ENCODE results near the gene CRIP3. TPM values are rescaled to one million over a fixed set of nuclear protein-coding genes. Genes with fewer than 3 reads are reported as not detected.

The CRIP3 gene
- total and polyA plus RNA-seq, 2 donors (not counting 3 experiments of a cell fraction or from before 2014, with no cell fraction given): not detected

GRCh38 chr6:43271103-43271815 is 37.4 kb downstream of the CRIP3 start:
- BruUV-seq (replicated peaks): no TSS peak
- dilution Hi-C loops (cut with MboI; ENCODE audit: extremely low pct_ligation_motif_present, low sequenced_read_pairs): no loop called here
- FAIRE-seq: no peak

More at GRCh38 chr6:43271103-43271815, 37.4 kb downstream of the CRIP3 start:
- CTCF ChIA-PET: interaction anchor here (1.3 kb wide), 1 partner anchor 63 kb away, joined by 4 read pairs; no protein-coding TSS in a partner anchor
- Histone ChIP-seq H3K4me1 (ENCODE audit: control insufficient read depth, extremely low read depth, insufficient read depth, low read length) (no peaks in the 10 kb centered on the region), H3K4me2 (ENCODE audit: insufficient read depth, low read length) (no peak overlapping the region), H4K20me1 (replicated peaks; ENCODE audit: control insufficient read depth, extremely low read depth, insufficient read depth, low read length) (no peaks in the 10 kb centered on the region), H3K9me3 (replicated peaks; ENCODE audit: control insufficient read depth, insufficient read depth, low read length) (no peaks in the 10 kb centered on the region), H3K36me3 (ENCODE audit: control insufficient read depth in 2 of 2, extremely low read depth in 1 of 2, insufficient read depth in 2 of 2, low read length in 2 of 2) (no peaks in the 10 kb centered on the region), H2AFZ (ENCODE audit: low read depth, low read length) (no peak overlapping the region), H3K27ac (ENCODE audit: insufficient read depth, low read depth, low read length) (no peak overlapping the region), H3K9ac (replicated peaks; ENCODE audit: extremely low read depth, insufficient read depth, low read length) (no peak overlapping the region), H3K9me1 (replicated peaks; ENCODE audit: control insufficient read depth, extremely low read depth, insufficient read depth, low read length) (no peaks in the 10 kb centered on the region), H3K27me3 (ENCODE audit: control insufficient read depth in 2 of 2, insufficient read depth in 2 of 2, low read length in 2 of 2) (peaks cover 49 to 54% of the 10 kb centered on the region in 2 experiments), H3K79me2 (ENCODE audit: control insufficient read depth, insufficient read depth, low read length) (no peaks in the 10 kb centered on the region), H3K4me3 (replicated peaks in 1 of 3; ENCODE audit: insufficient read depth in 1 of 3, low read depth in 1 of 3, low read length in 3 of 3) (no peak overlapping the region)
- TF ChIP-seq FOS (IDR thresholded peaks at IDR 0.05; ENCODE audit: borderline replicate concordance, insufficient read depth, low read length): no peak
- TF ChIP-seq MYC (IDR thresholded peaks at IDR 0.05; ENCODE audit: low read depth, low read length): no peak
- TF ChIP-seq POLR2AphosphoS5 (IDR thresholded peaks at IDR 0.05; ENCODE audit: insufficient read depth, low read depth, low read length): no peak
- TF ChIP-seq MAX (IDR thresholded peaks at IDR 0.05; ENCODE audit: insufficient read depth, insufficient read length): no peak
- no peak for TF ChIP-seq JUN (IDR thresholded peaks at IDR 0.05; ENCODE audit: borderline replicate concordance, insufficient read depth, insufficient read length, low read depth)
- no peak for TF ChIP-seq EZH2 (IDR thresholded peaks at IDR 0.05; ENCODE audit: borderline replicate concordance, low read depth, low read length, severe bottlenecking)
- no peak for TF ChIP-seq POLR2A (IDR thresholded peaks at IDR 0.05; ENCODE audit: low read depth, low read length)
- TF ChIP-seq GATA2 (IDR thresholded peaks at IDR 0.05; ENCODE audit: insufficient read depth, insufficient read length, low read depth, low read length): no peak
- no peak for TF ChIP-seq CTCF (IDR thresholded peaks at IDR 0.05; ENCODE audit: extremely low read depth in 1 of 2, insufficient read depth in 1 of 2, low read depth in 1 of 2, low read length in 2 of 2)
- no peak for DNase-seq (ENCODE audit: low read depth, low spot score)
- intact Hi-C loops (cut with micrococcal nuclease): no loop called here
- POLR2A ChIA-PET: no interaction called here
